HCT116 (cell line): ENCODE measurements around the gene SIT1. TPM values are rescaled to one million over a fixed set of nuclear protein-coding genes. Genes with fewer than 3 reads are reported as not detected.

Experiments
- ATAC-seq: fragments of 200-7000 bp; cut with Tn5 transposase; 2 replicates; pipeline ENCODE4 v1.9.1; 2020; ENCODE audit warnings: mild to moderate bottlenecking, moderate library complexity
- BruUV-seq: library from RNA; stranded (reverse); fragments of 400-500 nt; replicated peaks from 2 replicates; lab custom pipeline; 2021; lab: Mats Ljungman, UMichigan
- CTCF ChIA-PET: fragments of 300-600 bp; sonication (Branson Sonifier 250); formaldehyde crosslinking; loops from one replicate; lab custom pipeline; 2021; ENCODE audit warnings: antibody characterized with exemption; lab: Charles Lee
- POLR2A ChIA-PET: fragments of 300-600, 350-600 bp; sonication (Branson Sonifier 250); formaldehyde crosslinking; loops from one replicate; lab custom pipeline; 2021; ENCODE audit warnings: antibody characterized with exemption; lab: Charles Lee
- RAD21 ChIA-PET, 2 experiments: fragments of 300-600 bp; sonication (Branson Sonifier 250); formaldehyde crosslinking; loops; one replicate each; lab custom pipeline; 2023; ENCODE audit warnings: low total read pairs in 2 of 2; ENCODE audit not compliant: uncharacterized antibody in 2 of 2, unreplicated experiment in 2 of 2, low non-redundant PET in 1 of 2; lab: Charles Lee
- DNase-seq: peaks from one replicate; pipeline ENCODE4 v3.0.0-alpha.2; 2010; ENCODE audit warnings: low read depth, low spot score
- H2AFZ ChIP-seq: fragments of 200-600 bp; shearing (Covaris generic), sonication (generic); 2 replicates; pipeline ENCODE4 v1.6.1; 2017; ENCODE audit warnings: low read depth, mixed run types, mixed read lengths, antibody characterized with exemption, low read length; ENCODE audit not compliant: poor library complexity, severe bottlenecking
- H3K27ac ChIP-seq: 2 replicates; pipeline ENCODE4 v1.5.1; 2012; ENCODE audit warnings: low read depth, low read length
- H3K27me3 ChIP-seq: fragments of 200-600 bp; sonication (generic); 2 replicates; pipeline ENCODE4 v1.6.1; 2016; ENCODE audit warnings: mixed run types, low read length, mixed read lengths; ENCODE audit not compliant: insufficient read depth
- H3K36me3 ChIP-seq, 2 experiments: fragments of 200-500 bp in 1 of 2; fragments of 200-600 bp in 1 of 2; sonication (Bioruptor generic) in 1 of 2; sonication (generic) in 1 of 2; 2 replicates each; pipeline versions ENCODE4 v1.5.1 to v1.6.1; 2014 to 2016; ENCODE audit warnings: low read length in 2 of 2, inconsistent platforms in 1 of 2, mixed read lengths in 1 of 2, mixed run types in 1 of 2; ENCODE audit not compliant: insufficient read depth in 2 of 2, control insufficient read depth in 1 of 2
- H3K4me1 ChIP-seq, 2 experiments: fragments of 200-600 bp in 1 of 2; sonication (generic) in 1 of 2; 2 replicates each; pipeline versions ENCODE4 v1.5.1 to v1.6.1; 2012 to 2017; ENCODE audit warnings: low read length in 2 of 2, inconsistent platforms in 1 of 2, mild to moderate bottlenecking in 1 of 2, mixed read lengths in 1 of 2, mixed run types in 1 of 2, moderate library complexity in 1 of 2; ENCODE audit not compliant: insufficient read depth in 2 of 2, control insufficient read depth in 1 of 2
- H3K4me2 ChIP-seq: fragments of 200-600 bp; sonication (generic); 2 replicates; pipeline ENCODE4 v1.6.1; 2017; ENCODE audit warnings: mixed run types, low read length, mixed read lengths
- H3K4me3 ChIP-seq, 2 experiments: fragments of 200-600 bp in 1 of 2; sonication (generic) in 1 of 2; replicated peaks in 1 of 2; 2 replicates each; pipeline ENCODE4 v1.5.1; 2011 to 2016; ENCODE audit warnings: low read length in 2 of 2, control low read depth in 1 of 2, low read depth in 1 of 2, mild to moderate bottlenecking in 1 of 2, mixed read lengths in 1 of 2, mixed run types in 1 of 2
- H3K79me2 ChIP-seq: fragments of 200-600 bp; sonication (generic); 2 replicates; pipeline ENCODE4 v1.6.1; 2017; ENCODE audit warnings: mild to moderate bottlenecking, mixed run types, low read length, moderate library complexity, mixed read lengths; ENCODE audit not compliant: insufficient read depth
- H3K9ac ChIP-seq: fragments of 200-600 bp; sonication (generic); 2 replicates; pipeline ENCODE4 v1.6.1; 2016; ENCODE audit warnings: low read length, mixed read lengths
- H3K9me2 ChIP-seq: fragments of 200-600 bp; sonication (generic), shearing (Covaris generic); 2 replicates; pipeline ENCODE4 v1.6.1; 2017; ENCODE audit warnings: mixed run types, mild to moderate bottlenecking, moderate library complexity; ENCODE audit not compliant: insufficient read depth
- H3K9me3 ChIP-seq, 2 experiments: fragments of 200-500 bp in 1 of 2; fragments of 200-600 bp in 1 of 2; sonication (Bioruptor generic) in 1 of 2; sonication (generic) in 1 of 2; 2 replicates each; pipeline ENCODE4 v1.6.1; 2014 to 2017; ENCODE audit warnings: low read length in 2 of 2, mixed read lengths in 2 of 2, inconsistent platforms in 1 of 2, low read depth in 1 of 2, mild to moderate bottlenecking in 1 of 2, mixed run types in 1 of 2, moderate library complexity in 1 of 2; ENCODE audit not compliant: control insufficient read depth in 1 of 2, insufficient read depth in 1 of 2
- H4K20me1 ChIP-seq: fragments of 200-600 bp; sonication (generic), shearing (Covaris generic); 2 replicates; pipeline ENCODE4 v1.6.1; 2017; ENCODE audit warnings: mixed run types, mild to moderate bottlenecking, moderate library complexity; ENCODE audit not compliant: insufficient read depth
- CTCF ChIP-seq, 3 experiments: fragments of 200-600 bp in 1 of 3; sonication (generic) in 1 of 3; IDR thresholded peaks in 2 of 3; conservative IDR thresholded peaks in 1 of 3; 2 replicates each; pipeline ENCODE4 v1.5.1; 2012 to 2017; ENCODE audit warnings: low read depth in 2 of 3, low read length in 2 of 3, antibody characterized with exemption in 1 of 3, borderline replicate concordance in 1 of 3, control low read depth in 1 of 3, mild to moderate bottlenecking in 1 of 3, mixed read lengths in 1 of 3, mixed run types in 1 of 3, moderate library complexity in 1 of 3; ENCODE audit not compliant: insufficient read depth in 1 of 3
- EGR1 ChIP-seq: IDR thresholded peaks from 2 replicates; pipeline ENCODE4 v1.6.1; 2012; ENCODE audit warnings: low read depth
- FOSL1 ChIP-seq: IDR thresholded peaks from 2 replicates; pipeline ENCODE4 v1.6.1; 2012; ENCODE audit warnings: low read depth
- MAX ChIP-seq: IDR thresholded peaks from 2 replicates; pipeline ENCODE4 v1.6.1; 2012
- SIN3A ChIP-seq: IDR thresholded peaks from 2 replicates; pipeline ENCODE4 v1.6.1; 2012; ENCODE audit warnings: low read depth
- TCF7L2 ChIP-seq: IDR thresholded peaks from 2 replicates; pipeline ENCODE4 v1.7.0; 2011; ENCODE audit warnings: borderline replicate concordance, inconsistent platforms; ENCODE audit not compliant: insufficient read depth, insufficient read length; ENCODE audit errors: extremely low read depth
- intact Hi-C: fragments of 100-400 bp; cut with micrococcal nuclease; formaldehyde crosslinking; loops from 2 replicates; pipeline ENCODE4 v1.10.0; 2022
- total RNA-seq: library from RNA; stranded (reverse); gene quantifications from one replicate; pipeline ENCODE4 v1.2.1, GENCODE V29; 2021; ENCODE audit not compliant: unreplicated experiment

The SIT1 gene
- total RNA-seq, 1 experiment from 2014 or later = not detected

- Histone ChIP-seq H3K27ac (no peak overlapping the region), H3K36me3 (peaks cover 36 to 44% of the 10 kb centered on the region in 2 experiments; a peak in 3 of 4 replicates), H3K4me2 (no peak overlapping the region), H3K27me3 (no peaks in the 10 kb centered on the region), H3K79me2 (peaks cover 12% of the 10 kb centered on the region; the same call in 1 of the 2 replicates), H3K4me1 (no peaks in the 10 kb centered on the region), H3K9me2 (no peaks in the 10 kb centered on the region), H4K20me1 (no peaks in the 10 kb centered on the region), H3K9me3 (no peaks in the 10 kb centered on the region), H3K4me3 (no peak overlapping the region)
- intact Hi-C loops = no loop called here
- no TSS peak for BruUV-seq
- DNase-seq (no peak), ATAC-seq (peak; percentile 31)
- CTCF ChIA-PET = no interaction called here
- POLR2A ChIA-PET = interaction anchor here (2.3 kb wide), 1 partner anchor 8 kb away, joined by 15 read pairs; the partner anchor contains the start of gene TPM2
- no peak for TF ChIP-seq MAX
- TF ChIP-seq CTCF (IDR thresholded peaks at IDR 0.05 in 2 of 3, conservative IDR thresholded peaks at IDR 0.05 in 1 of 3; ENCODE audit: borderline replicate concordance in 1 of 3, insufficient read depth in 1 of 3, low read depth in 2 of 3, low read length in 2 of 3) = no peak
- TF ChIP-seq EGR1 = no peak
- no peak for TF ChIP-seq TCF7L2
- no peak for TF ChIP-seq SIN3A
- no peak for TF ChIP-seq FOSL1
- TF ChIP-seq, all 23 proteins: peak for 0
- Histone ChIP-seq H3K9ac (no peak overlapping the region), H2AFZ (no peak overlapping the region)
- RAD21 ChIA-PET = no interaction called here
These were observed 30.7 kb upstream of the SIT1 start for GRCh38 chr9:35681341-35682002.
